Muscle of arm (tissue), 12 donors: ENCODE data around the gene INPP5A. TPM values are rescaled to one million over a fixed set of nuclear protein-coding genes. Genes with fewer than 3 reads are reported as not detected.
A peak's percentile ranks its signal among the peaks of the same experiment; 100 is the strongest.
"Not testable (repeated sequence)": the region's sequence is repeated elsewhere in the genome, so short reads cannot be mapped to it uniquely, and the experiment has no call there.

Experiments used
- DNase-seq: peaks from one replicate; pipeline ENCODE4 v3.0.0-alpha.2; 2013
- polyA plus RNA-seq, 12 donors: library from polyadenylated mRNA; unstranded; fragments of 120-200 nt; gene quantifications; one replicate each; pipeline ENCODE4 v1.2.1, GENCODE V29; 2013; ENCODE audit not compliant: insufficient read length in 12 of 12

Gene INPP5A
- polyA plus RNA-seq, 12 donors, result 22.2 to 59.4 (median 43.8) TPM; not detected in 1

DNA sequence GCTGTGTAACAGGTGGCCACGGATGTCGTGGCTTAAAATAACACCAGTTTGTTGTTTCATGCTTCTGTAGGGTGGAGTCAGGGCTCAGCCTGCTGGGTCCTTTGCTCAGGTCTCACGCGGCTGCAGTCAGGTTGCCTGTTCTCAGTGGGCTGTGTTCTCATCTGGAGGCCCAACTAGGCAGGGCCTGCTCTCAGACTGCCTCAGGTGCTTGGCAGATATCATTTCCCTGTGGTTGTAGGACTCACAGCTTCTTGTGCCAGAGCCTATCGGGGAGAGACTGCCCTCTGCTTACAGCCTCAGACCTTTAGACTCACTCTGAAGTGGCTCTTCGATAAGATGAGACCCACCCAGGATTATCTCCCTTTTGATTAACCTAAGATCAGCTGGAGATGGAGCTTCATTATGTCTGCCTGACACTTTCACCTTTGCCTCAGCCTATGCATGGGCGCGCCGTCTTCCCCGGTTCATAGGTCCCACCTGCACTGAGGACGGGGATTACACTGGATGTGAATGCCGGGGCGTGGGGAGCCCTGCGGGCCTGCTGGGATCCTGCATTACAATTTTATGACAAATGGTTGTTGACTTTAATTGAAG lies 55.3 kb downstream of the INPP5A start:
- no peak for DNase-seq

GRCh38 chr10:132593389-132593788 lies 55.8 kb downstream of the INPP5A start:
- no peak for DNase-seq

- no peak for DNase-seq
These were observed 56.6 kb downstream of the INPP5A start for GRCh38 chr10:132593900-132594876.

DNA sequence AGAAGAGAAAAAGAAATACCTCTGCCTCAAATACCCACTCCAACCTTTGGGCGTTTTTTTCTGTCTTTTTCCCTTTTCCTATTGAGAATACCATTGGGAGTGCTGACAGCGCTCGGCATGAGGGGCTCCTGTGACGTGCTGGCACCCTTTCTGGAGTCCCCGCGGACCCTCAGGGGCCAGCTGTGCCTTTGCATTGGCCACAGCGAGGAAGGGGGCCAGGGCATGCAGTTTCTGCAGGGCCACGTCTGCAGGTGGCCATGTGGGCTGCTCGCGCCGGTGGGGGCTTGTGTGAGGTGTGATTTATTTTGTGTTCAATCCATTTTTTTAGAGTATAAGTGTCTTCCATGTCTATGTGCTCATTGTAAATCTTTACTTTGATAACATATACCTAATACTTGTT lies 57.4 kb downstream of the INPP5A start:
- DNase-seq, result no peak

GRCh38 chr10:132595854-132596253 lies 58.3 kb downstream of the INPP5A start:
- no peak for DNase-seq

- DNase-seq, result no peak
These were observed 59.2 kb downstream of the INPP5A start for GRCh38 chr10:132596742-132597279.

DNA sequence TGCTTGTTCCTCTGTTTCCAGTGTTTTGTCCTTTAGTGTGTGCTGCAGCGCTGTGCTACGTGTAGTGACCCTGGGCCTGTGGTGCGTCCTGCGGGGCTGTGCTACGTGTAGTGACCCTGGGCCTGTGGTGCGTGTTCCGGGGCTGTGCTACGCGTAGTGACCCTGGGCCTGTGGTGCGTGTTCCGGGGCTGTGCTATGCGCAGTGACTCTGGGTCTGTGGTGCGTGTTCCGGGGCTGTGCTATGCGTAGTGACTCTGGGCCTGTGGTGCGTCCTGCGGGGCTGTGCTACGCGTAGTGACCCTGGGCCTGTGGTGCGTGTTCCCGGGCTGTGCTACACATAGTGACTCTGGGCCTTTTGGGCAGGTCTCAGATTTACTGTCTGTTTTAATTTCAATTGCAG lies 60.1 kb downstream of the INPP5A start:
- DNase-seq, result no peak

- DNase-seq, result not testable (repeated sequence)
These were observed 61.5 kb downstream of the INPP5A start for GRCh38 chr10:132599023-132599618.

DNA sequence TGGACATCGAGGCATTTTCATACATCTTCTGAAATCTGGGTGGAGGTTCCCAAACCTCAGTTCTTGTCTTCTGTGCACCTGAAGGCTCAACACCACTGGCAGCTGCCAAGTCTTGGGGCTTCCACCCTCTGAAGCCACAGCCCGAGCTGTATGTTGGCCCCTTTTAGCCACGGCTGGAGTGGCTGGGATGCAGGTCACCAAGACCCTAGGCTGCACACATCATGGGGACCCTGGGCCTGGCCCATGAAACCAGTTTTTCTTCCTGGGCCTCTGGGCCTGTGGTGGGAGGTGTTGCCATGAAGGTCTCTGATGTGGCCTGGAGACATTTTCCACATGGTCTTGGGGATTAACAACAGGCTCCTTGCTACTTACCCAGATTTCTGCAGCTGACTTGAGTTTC lies 62.1 kb downstream of the INPP5A start:
- DNase-seq, result no peak

- DNase-seq, result no peak
These were observed 62.8 kb downstream of the INPP5A start for GRCh38 chr10:132600416-132600815.

DNA sequence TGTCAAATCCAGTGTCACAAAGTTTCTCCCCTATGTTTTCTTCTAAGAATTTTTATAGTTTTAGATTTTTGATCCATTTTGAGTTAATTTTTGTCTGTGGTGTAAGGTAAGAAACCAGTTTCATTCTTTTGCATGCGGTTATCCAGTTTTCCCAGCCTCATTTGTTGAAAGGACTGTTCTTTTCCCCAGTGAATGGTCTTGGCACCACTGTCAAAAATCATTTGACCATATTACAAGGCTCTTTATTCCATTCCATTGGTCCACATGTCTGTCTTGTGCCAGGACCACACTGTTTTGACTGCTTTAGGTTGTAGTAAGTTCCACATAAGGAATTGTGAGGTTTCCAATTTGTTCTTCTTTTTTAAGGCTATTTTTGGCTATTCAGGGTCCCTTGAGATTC lies 64.0 kb downstream of the INPP5A start:
- no peak for DNase-seq

- no peak for DNase-seq
These were observed 65.0 kb downstream of the INPP5A start for GRCh38 chr10:132602614-132603013.

GRCh38 chr10:132603851-132604533 lies 66.4 kb downstream of the INPP5A start:
- DNase-seq, result no peak

DNA sequence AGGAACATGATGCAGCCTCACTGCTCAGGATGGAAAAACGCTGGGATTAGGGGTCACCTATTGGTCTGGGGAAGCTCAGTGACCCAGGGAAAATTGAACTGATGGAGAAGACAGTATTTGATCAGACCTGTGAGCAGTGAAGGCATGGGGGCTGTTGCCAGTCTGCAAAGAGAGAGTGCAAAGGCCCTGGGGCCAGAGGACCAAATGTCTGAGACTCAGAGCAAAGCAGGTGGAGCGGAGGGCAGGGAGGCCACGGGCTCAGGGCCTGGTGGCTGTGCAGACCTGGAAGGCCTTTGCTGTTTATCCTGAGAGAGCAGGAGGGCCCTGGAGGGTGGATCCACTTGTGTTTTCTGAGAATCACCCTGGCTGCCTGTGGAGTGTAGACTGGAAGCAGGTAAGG lies 67.1 kb downstream of the INPP5A start:
- DNase-seq, result no peak

DNA sequence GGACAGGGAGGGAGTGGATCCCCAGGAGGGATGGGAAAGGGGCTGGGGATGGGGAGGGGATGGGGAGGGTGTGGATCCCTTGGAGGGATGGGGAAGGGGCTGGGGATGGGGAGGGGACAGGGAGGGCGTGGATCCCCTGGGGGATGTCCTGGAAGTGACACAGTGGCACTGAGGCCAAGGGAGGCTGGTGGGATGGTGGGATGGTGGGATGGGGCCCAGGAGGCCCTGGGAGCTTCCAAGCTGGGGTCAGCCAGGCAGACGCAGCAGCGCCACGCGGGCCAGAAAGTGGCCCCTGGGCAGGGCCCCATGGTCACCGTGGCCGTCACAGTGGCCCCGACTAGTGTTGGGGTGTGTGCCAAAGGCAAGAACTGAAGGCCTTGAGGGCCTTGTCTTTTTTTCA lies 67.8 kb downstream of the INPP5A start:
- DNase-seq, result no peak

GRCh38 chr10:132606031-132606491 lies 68.5 kb downstream of the INPP5A start:
- DNase-seq, result no peak

GRCh38 chr10:132606536-132607316 lies 69.1 kb downstream of the INPP5A start:
- peak; percentile 56 for DNase-seq

DNA sequence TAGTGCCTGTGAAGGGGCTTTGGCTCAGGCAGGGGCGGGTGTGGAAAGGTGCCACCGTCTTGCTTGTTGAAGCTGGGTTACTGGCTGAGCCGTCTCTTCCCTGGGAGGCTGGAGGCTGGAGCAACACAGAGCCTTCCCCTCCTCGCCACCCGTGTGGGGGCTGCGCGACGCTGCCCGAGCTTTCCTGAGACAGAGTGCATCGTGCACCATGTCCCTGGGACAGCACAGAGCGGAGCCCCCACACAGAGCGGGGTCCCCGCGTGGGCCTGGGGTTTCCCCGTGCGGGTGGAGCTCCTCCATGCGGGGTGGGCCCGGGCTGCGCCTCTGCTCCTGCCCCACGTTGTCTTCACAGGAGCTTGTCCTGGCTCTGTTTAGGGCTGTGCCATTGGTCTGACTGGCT lies 69.9 kb downstream of the INPP5A start:
- no peak for DNase-seq

DNA sequence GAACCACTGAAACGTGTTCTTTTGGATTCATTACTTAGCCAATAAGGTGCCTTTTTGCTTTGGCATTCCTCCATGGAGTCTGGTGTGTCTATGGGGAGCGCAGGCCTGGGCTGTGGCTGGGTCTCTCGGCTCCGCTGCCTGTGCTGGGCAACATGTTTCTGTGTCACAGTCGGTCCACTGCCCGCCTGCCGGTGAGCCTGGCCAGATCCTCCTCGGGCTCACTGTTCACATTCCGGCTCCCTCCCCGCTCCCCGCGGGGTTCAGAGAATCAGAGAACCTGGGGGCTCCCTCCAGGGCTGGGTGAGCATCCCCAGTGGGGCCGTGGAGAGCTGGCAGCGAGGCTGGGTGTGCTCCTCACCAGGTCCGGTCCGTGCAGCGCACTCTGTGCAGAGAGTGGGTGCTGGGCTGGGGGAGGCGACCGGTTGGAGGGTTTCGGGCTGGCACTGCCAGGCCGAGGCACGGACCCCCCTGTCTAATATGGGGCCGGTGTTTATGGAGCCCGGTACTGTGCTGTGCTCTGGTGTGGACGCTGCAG lies 70.4 kb downstream of the INPP5A start:
- DNase-seq, result no peak

- DNase-seq, result no peak
These were observed 71.1 kb downstream of the INPP5A start for GRCh38 chr10:132608511-132609195.
